DMS153 (cell line): Measurements from ENCODE around the gene PODXL2.

Source experiments
- DNase-seq: peaks from one replicate; lab custom pipeline; 2025; lab: John Stamatoyannopoulos, UW

PODXL2 gene

GRCh38 chr3:127658234-127658633, 29.2 kb downstream of the PODXL2 start:
- DNase-seq: no peak

- DNase-seq: no peak
Measured at GRCh38 chr3:127660621-127661251, 31.8 kb downstream of the PODXL2 start.

DNA sequence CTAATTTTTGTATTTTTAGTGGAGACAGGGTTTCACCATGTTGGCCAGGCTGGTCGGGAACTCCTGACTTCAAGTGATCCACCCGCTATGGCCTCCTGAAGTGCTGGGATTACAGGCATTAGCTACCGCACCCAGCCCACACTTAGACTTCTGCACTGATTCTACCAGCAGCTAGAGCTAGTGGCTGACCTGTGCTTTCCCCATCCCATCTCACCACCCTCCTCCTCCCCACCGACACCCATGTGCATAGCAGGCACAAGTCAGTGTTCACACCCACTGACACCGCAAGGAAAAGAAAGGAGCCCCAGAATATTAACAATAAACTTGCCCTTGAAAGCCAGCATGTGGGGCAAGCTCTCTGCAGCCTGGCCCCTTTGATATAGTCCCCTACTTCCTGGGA, 32.6 kb downstream of the PODXL2 start:
- no peak for DNase-seq

- DNase-seq: no peak
Measured at GRCh38 chr3:127662001-127662469, 33.0 kb downstream of the PODXL2 start.

DNA sequence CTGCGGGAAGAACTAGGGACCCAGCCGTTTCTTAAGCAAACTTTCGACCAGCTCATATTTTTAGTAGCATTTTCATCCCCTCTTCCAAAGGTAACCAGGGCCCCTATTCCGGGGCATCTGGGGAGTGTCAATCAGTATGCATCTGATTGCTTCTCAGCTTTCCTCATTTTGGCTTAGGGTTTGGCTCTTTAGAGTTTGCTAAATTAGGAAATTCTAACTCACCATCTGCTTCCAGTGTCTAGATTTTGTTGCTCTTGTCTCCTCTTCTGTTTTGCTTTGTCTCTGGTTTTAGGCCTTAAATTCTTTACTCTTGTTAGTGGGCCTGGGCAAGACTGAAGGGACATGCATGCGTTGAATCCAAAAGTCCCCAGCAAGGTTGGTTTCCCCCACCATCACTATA, 34.2 kb downstream of the PODXL2 start:
- no peak for DNase-seq

DNA sequence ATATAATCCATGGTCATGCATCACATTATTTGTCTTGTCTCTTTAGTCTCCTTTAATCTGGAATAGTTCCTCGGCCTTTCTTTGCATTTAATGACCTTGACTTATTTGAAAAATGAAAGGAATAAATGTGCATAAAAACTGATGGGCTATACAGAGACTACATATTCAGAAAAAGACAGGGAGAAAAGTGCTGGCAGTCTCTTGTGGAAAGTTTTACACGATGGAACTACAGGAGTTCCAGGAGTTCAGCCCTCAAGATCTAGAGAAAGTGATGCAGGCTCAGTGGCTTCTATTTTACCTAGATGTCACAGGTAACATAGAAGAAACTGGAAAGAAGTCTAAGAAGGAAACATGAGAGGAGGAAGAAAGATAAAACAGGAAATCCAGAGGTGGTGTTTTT, 36.2 kb downstream of the PODXL2 start:
- no peak for DNase-seq

GRCh38 chr3:127665586-127665985, 36.6 kb downstream of the PODXL2 start:
- no peak for DNase-seq

DNA sequence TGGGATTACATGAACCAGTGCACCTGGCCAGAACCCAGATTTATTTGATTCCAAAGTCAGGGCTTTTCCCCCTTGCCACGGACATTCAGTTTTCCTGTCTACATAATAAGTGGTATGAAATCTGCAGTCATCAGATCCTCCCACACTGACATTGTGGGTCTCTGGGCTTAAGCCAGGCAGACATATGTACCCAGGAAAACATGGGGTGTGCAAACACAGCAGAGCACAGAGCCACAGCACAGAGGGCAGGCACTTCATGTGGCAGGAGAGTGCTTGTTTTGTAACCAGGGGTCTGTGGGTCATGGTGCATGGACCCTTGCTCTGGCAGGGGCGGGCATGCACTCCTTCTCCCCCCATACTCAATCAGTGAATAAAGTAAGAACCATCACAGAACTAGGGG, 37.7 kb downstream of the PODXL2 start:
- no peak for DNase-seq

DNA sequence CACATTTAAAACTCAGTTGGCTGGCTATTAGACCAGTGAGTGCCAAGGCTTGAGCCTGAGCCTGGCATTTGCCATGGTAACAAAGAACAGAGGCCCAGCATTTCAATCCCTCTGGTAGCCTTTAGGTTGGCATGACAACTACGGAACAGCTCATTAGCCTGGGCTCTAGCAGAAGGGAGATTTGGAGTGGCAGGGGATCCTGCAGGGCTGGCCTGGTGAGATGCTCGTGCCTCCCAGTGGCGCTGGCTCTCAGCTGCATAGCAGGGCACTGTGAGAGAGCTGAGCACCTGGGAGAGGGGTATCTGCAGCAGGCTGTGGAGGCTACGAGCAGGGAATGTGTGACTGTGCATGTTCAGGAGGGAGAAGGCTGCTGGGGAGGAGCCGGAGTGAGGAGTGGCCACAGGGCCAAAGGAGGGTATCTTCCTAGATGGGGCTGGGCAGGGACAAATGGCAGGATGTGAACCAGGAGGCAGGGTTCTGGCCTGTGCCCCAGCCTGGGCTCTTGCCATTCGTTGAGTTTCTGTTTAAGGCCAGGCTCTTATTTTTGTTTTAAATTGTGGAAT, 38.2 kb downstream of the PODXL2 start:
- no peak for DNase-seq

DNA sequence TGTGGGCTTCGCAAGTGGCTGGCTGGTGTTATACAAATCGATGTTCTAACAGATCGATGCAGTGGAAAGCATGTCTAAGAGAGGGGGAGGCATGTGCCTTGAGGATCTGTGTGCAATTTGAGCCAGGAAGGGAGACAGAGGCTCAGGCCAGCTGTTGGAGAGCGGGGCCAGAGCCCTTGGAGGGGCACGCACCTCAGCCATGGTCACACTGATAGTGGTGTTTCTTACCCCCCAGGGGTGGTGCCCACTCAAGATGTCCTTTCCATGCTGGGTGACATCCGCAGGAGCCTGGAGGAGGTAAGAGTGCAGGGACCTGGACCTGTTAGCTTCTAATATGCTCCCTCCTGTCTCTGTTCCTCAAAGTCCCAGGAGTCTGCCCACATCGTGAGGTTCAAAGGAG, 39.9 kb downstream of the PODXL2 start:
- DNase-seq: no peak

DNA sequence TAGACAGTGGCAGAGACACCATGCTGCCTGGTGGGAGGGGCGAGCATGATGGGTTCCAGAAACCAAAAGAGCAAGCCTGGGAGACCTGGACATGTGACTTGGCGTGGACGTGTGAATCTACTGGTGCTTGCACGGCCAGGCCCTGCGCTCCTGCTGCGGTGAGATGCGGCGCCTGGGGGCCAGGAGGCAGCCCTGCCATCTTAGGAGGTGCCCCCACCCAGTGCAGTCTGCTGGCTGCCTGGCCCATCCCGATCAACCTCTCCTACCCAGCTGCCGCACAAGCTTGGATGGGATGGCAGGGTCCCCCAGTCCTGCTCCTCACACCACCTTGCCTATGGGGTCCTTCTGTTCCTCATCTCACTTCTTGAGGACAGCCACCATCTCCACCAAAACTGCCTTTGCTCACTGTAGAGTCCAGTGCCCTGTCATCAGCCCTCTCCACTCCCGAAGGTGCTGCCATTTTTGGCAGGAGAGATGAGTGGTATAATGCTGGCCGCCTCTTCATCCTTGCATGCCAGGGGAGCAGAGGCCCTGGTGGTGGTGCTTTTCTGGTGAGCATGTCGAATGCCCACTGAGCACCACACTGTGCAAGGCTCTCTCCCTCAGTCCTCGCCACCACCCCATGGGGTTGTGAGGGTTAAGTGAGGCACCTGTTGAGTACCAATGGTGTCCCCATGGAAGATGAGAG, 40.7 kb downstream of the PODXL2 start:
- DNase-seq: no peak

GRCh38 chr3:127670229-127670559, 41.2 kb downstream of the PODXL2 start:
- DNase-seq: no peak

GRCh38 chr3:127670761-127671522, 42.0 kb downstream of the PODXL2 start:
- no peak for DNase-seq

DNA sequence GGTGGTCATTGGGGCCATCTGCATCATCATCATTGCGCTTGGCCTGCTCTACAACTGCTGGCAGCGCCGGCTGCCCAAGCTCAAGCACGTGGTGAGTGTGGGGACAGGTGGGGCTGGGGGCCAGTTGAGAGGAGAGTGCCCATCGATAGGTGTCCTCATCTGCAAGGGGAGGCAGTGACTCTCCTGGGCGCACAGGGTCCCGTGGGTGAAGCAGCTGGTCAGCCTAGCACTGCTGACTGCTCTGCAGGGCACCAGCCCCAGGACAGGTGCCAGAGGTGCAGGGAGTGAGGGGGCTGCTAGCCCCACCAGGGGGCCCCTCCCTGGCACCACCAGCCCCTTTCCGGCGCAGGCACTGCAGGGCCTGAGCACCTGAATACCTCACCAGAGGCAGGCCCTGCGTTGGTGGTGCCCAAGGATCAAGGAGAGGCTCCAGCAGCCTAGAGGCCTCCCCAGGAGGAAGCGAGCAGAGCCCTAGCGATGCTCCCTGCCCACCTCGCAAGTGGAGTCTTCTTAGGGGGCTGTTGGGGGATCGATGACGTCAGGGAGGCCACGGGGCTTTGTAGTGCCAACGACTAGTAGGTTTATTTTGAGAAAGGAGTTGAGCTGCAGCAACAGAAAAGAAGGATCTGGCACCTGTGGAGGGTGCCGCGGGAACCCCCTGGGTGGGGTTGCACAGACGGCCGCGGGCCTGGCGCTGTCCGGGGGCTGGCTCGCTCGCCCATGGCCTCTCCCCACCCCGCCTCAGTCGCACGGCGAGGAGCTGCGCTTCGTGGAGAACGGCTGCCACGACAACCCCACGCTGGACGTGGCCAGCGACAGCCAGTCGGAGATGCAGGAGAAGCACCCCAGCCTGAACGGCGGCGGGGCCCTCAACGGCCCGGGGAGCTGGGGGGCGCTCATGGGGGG, 42.8 kb downstream of the PODXL2 start:
- peak; percentile 2 for DNase-seq

DNA sequence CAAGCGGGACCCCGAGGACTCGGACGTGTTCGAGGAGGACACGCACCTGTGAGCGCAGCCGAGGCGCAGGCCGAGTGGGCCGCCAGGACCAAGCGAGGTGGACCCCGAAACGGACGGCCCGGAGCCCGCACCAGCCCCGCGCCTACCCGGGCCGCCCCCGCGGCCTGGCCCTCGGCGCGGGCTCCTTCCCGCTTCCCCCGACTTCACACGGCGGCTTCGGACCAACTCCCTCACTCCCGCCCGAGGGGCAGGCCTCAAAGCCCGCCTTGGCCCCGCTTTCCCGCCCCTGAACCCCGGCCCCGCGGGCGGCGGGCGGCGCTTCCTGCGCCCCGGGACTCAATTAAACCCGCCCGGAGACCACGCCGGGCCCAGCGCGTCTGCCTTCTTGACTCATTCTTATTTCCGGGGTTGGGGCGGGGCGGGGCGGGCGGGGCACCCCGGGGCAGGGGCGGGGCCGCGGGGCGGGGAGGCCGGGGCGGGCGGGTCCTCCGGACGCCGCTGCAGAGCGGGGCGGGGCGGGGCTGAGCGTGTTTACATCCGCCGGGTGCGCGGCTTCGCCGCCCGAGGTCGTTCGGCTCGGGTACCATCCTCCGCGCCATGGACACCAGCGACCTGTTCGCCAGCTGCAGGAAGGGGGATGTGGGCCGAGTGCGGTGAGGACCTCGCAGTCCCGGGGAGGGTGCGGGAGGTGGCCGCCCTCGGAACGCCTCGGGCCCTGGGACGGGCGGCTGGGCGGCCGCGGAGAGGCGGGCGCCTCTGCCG, 43.6 kb downstream of the PODXL2 start, which contains the start of gene ABTB1:
Gene ABTB1 (plus strand): TSS at position 524 of the 762 bp plus-strand sequence. CDS start 74 bp downstream, at position 598.
- peak; percentile 36 for DNase-seq

DNA sequence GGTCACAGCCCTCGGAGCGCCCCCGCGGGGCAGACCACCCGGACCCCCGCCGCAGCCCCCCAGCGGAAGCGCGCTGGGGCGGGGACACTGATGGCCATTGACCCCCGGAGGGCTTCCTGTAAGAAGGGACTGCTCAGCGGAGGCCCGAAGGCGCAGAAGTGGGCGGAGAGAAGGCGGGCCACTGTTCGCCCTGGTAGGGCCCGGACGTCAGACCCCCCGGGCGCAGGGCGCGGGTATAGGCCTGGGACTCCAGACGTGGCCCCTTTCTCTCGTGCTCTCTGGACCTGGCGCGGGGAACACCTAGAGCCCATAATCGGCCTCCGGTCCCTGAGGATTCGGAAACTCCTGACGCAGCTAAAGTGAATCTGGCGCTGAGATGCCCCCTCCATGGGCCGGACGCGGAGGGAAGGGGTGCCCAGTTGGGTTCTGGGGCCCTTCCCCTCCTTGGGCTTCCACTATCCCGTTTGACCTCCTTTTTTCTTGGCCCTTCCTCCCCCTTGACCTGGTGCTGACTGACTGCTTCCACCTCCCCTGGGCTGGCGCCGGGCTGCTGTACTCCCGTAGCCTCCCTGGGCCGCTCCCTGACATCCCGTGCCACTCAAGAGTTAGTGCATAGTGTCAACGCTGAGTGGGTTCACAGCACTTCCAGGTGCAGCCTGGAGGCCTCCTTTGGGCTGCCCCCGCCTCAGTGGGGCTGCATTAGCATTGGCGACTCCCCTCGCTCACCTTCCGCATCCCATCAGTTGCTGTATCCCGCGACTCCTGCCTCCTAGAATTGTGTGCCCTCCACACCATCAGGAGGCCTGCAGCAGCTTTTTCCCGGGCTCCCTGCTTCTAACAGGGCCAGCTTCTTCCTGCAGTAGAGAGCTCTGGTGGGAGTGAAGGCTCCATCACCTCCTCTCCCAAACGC, 44.5 kb downstream of the PODXL2 start:
- peak; percentile 15 for DNase-seq

DNA sequence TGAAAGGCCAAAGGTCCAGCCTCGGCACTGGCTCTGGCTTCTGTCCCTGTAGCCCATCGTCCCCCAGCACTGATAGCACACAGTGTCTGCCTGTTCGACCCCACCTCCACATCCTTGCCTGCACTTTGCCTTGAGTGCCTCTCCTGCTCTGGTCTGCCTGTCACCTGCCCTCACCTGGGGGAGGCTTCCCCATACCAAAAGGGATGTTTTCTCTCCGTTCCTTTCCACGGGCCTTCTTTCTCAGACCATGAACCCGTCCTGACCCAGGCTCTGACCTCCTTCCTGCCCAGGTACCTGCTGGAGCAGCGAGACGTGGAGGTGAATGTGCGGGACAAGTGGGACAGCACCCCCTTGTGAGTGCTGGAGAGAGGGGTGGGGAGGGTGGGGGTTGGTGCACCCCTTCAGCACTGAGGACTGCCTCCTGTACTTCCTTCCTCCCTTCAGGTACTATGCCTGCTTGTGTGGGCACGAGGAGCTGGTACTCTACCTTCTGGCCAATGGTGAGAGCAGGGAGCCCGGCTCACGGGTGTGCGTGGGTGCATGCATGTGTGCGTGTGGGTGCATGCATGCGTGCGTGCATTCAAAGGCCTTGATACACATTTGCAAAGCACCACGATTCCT, 45.2 kb downstream of the PODXL2 start:
- no peak for DNase-seq

GRCh38 chr3:127674790-127675189, 45.8 kb downstream of the PODXL2 start:
- DNase-seq: no peak

DNA sequence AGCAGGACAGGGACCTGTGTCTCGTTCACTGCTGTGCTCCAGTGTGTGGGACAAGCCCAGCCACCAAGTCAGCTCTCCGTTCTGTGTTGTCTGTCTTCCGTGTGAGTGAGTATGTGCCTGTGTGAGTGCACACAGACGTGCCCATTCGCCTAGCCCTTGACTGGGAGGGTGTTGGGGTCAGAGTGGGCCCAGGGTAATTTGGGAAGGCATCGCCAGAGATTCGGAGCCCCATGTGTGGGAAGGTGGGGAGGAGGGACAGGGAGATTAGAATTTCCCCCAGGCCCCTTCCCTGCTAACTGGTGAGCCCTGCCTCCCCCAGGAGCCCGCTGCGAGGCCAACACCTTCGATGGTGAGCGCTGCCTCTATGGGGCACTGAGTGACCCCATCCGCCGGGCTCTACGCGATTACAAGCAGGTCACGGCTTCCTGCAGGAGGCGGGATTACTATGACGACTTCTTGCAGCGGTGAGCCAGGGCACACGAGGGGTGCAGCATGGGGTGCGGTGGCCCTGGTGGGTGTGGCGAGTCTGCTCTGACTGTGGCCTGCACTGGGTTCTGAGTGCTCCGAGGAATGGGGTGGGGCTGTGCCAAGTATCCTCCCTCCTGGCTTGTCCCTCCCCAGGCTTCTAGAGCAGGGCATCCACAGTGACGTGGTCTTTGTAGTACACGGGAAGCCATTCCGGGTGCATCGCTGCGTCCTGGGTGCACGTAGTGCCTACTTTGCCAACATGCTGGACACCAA, 46.8 kb downstream of the PODXL2 start:
- no peak for DNase-seq
